Activated CD4-positive, alpha-beta memory T cell treated with anti-CD3 and anti-CD28 coated beads, Interleukin-2, amount 10 ng/mL, durations not matched to agents 7 days and 5 days (primary cell): ENCODE results near the gene AFAP1L2. TPM values are rescaled to one million over a fixed set of nuclear protein-coding genes. Genes with fewer than 3 reads are reported as not detected.

ENCODE experiments used
- CTCF ChIA-PET: fragments of 350-600 bp; sonication (Branson Sonifier 250); formaldehyde crosslinking; loops from one replicate; lab custom pipeline; 2021; ENCODE audit warnings: antibody characterized with exemption, inconsistent platforms; lab: Charles Lee
- POLR2A ChIA-PET: fragments of 350-600 bp; sonication (Branson Sonifier 250); formaldehyde crosslinking; loops from one replicate; lab custom pipeline; 2021; ENCODE audit warnings: antibody characterized with exemption; lab: Charles Lee
- DNase-seq: peaks from one replicate; pipeline ENCODE4 v3.0.0-alpha.2; 2020
- H3K27ac Mint-ChIP-seq: one replicate; pipeline ENCODE4 v1.8.0; 2021; ENCODE audit warnings: mild to moderate bottlenecking, mixed read lengths
- H3K27me3 Mint-ChIP-seq: one replicate; pipeline ENCODE4 v1.8.0; 2021; ENCODE audit warnings: mixed read lengths
- H3K36me3 Mint-ChIP-seq: one replicate; pipeline ENCODE4 v1.8.0; 2021; ENCODE audit warnings: low read depth, mixed read lengths
- H3K4me1 Mint-ChIP-seq: one replicate; pipeline ENCODE4 v1.8.0; 2021; ENCODE audit warnings: mixed read lengths
- H3K4me3 Mint-ChIP-seq: one replicate; pipeline ENCODE4 v1.8.0; 2021; ENCODE audit warnings: mild to moderate bottlenecking, mixed read lengths
- H3K9me3 Mint-ChIP-seq: one replicate; pipeline ENCODE4 v1.8.0; 2021; ENCODE audit warnings: mixed read lengths
- total RNA-seq, 2 experiments: library from RNA; stranded (reverse); gene quantifications; one replicate each; pipeline ENCODE4 v1.2.3, GENCODE V29; 2021

AFAP1L2 gene
- total RNA-seq, 2 experiments from 2014 or later, result 1.5 to 1.9 TPM

GRCh38 chr10:114276671-114277070, 127.6 kb downstream of the AFAP1L2 start:
- no peaks in the 10 kb centered on the region for H3K36me3 Mint-ChIP-seq
- no peak overlapping the region for H3K27ac Mint-ChIP-seq
- H3K9me3 Mint-ChIP-seq, result no peaks in the 10 kb centered on the region
- POLR2A ChIA-PET, result no interaction called here
- no peaks in the 10 kb centered on the region for H3K4me1 Mint-ChIP-seq
- H3K27me3 Mint-ChIP-seq, result peaks cover 10% of the 10 kb centered on the region
- CTCF ChIA-PET, result no interaction called here
- no peak overlapping the region for H3K4me3 Mint-ChIP-seq
- DNase-seq, result no peak

- ChIA-PET CTCF (no interaction called here), POLR2A (no interaction called here)
- H3K27me3 Mint-ChIP-seq, result peaks cover 10% of the 10 kb centered on the region
- H3K27ac Mint-ChIP-seq, result no peak overlapping the region
- H3K4me3 Mint-ChIP-seq, result no peak overlapping the region
- no peaks in the 10 kb centered on the region for H3K4me1 Mint-ChIP-seq
- H3K9me3 Mint-ChIP-seq, result no peaks in the 10 kb centered on the region
- no peak for DNase-seq
- no peaks in the 10 kb centered on the region for H3K36me3 Mint-ChIP-seq
These were observed 128.2 kb downstream of the AFAP1L2 start for GRCh38 chr10:114276066-114276465.

GRCh38 chr10:114274616-114275453, 129.5 kb downstream of the AFAP1L2 start:
- ChIA-PET POLR2A (no interaction called here), CTCF (no interaction called here)
- no peak for DNase-seq
- peaks cover 14% of the 10 kb centered on the region for H3K27me3 Mint-ChIP-seq
- no peaks in the 10 kb centered on the region for H3K9me3 Mint-ChIP-seq
- H3K36me3 Mint-ChIP-seq, result no peaks in the 10 kb centered on the region
- no peaks in the 10 kb centered on the region for H3K4me1 Mint-ChIP-seq
- H3K4me3 Mint-ChIP-seq, result no peak overlapping the region
- no peak overlapping the region for H3K27ac Mint-ChIP-seq

- POLR2A ChIA-PET, result no interaction called here
- no peak for DNase-seq
- Mint-ChIP-seq H3K36me3 (no peaks in the 10 kb centered on the region), H3K27ac (no peak overlapping the region), H3K9me3 (no peaks in the 10 kb centered on the region), H3K4me3 (no peak overlapping the region), H3K4me1 (no peaks in the 10 kb centered on the region), H3K27me3 (peaks cover 13% of the 10 kb centered on the region)
- CTCF ChIA-PET, result no interaction called here
These were observed 130.4 kb downstream of the AFAP1L2 start for GRCh38 chr10:114273910-114274309.

- DNase-seq, result no peak
- H3K36me3 Mint-ChIP-seq, result no peaks in the 10 kb centered on the region
- H3K9me3 Mint-ChIP-seq, result no peaks in the 10 kb centered on the region
- POLR2A ChIA-PET, result no interaction called here
- no peak overlapping the region for H3K27ac Mint-ChIP-seq
- no peaks in the 10 kb centered on the region for H3K4me1 Mint-ChIP-seq
- H3K4me3 Mint-ChIP-seq, result no peak overlapping the region
- CTCF ChIA-PET, result no interaction called here
- H3K27me3 Mint-ChIP-seq, result peaks cover 11% of the 10 kb centered on the region
These were observed 131.6 kb downstream of the AFAP1L2 start for GRCh38 chr10:114272696-114273095.

- no peak overlapping the region for H3K4me3 Mint-ChIP-seq
- no peaks in the 10 kb centered on the region for H3K4me1 Mint-ChIP-seq
- H3K9me3 Mint-ChIP-seq, result no peaks in the 10 kb centered on the region
- peaks cover 11% of the 10 kb centered on the region for H3K27me3 Mint-ChIP-seq
- H3K27ac Mint-ChIP-seq, result no peak overlapping the region
- H3K36me3 Mint-ChIP-seq, result no peaks in the 10 kb centered on the region
- no peak for DNase-seq
- ChIA-PET POLR2A (no interaction called here), CTCF (no interaction called here)
These were observed 132.5 kb downstream of the AFAP1L2 start for GRCh38 chr10:114271779-114272167.

- POLR2A ChIA-PET, result no interaction called here
These were observed 133.1 kb downstream of the AFAP1L2 start for GRCh38 chr10:114271075-114271778.

GRCh38 chr10:114266521-114266920, 137.8 kb downstream of the AFAP1L2 start:
- H3K36me3 Mint-ChIP-seq, result no peaks in the 10 kb centered on the region
- H3K4me1 Mint-ChIP-seq, result no peaks in the 10 kb centered on the region
- H3K27me3 Mint-ChIP-seq, result peaks cover 8% of the 10 kb centered on the region
- ChIA-PET POLR2A (no interaction called here), CTCF (interaction anchor here (0.9 kb wide), 1 partner anchor 37 kb away, joined by 3 read pairs; no protein-coding TSS in a partner anchor)
- H3K4me3 Mint-ChIP-seq, result no peak overlapping the region
- H3K9me3 Mint-ChIP-seq, result no peaks in the 10 kb centered on the region
- no peak overlapping the region for H3K27ac Mint-ChIP-seq
- DNase-seq, result no peak

More at GRCh38 chr10:114271075-114271778, 133.1 kb downstream of the AFAP1L2 start:
- Mint-ChIP-seq H3K9me3 (no peaks in the 10 kb centered on the region), H3K36me3 (no peaks in the 10 kb centered on the region), H3K27me3 (peaks cover 11% of the 10 kb centered on the region), H3K4me1 (no peaks in the 10 kb centered on the region), H3K27ac (no peak overlapping the region), H3K4me3 (no peak overlapping the region)
- CTCF ChIA-PET, result no interaction called here
- no peak for DNase-seq

- H3K4me3 Mint-ChIP-seq, result no peak overlapping the region
- ChIA-PET CTCF (no interaction called here), POLR2A (no interaction called here)
- peaks cover 4% of the 10 kb centered on the region for H3K27me3 Mint-ChIP-seq
- H3K9me3 Mint-ChIP-seq, result no peaks in the 10 kb centered on the region
- H3K36me3 Mint-ChIP-seq, result no peaks in the 10 kb centered on the region
- H3K4me1 Mint-ChIP-seq, result peaks cover 1% of the 10 kb centered on the region
- DNase-seq, result no peak
- no peak overlapping the region for H3K27ac Mint-ChIP-seq
These were observed 138.8 kb downstream of the AFAP1L2 start for GRCh38 chr10:114265392-114266053.

GRCh38 chr10:114262496-114262895, 141.8 kb downstream of the AFAP1L2 start:
- ChIA-PET CTCF (interaction anchor here (1.1 kb wide), 1 partner anchor 41 kb away, joined by 3 read pairs; no protein-coding TSS in a partner anchor), POLR2A (no interaction called here)
- Mint-ChIP-seq H3K4me3 (no peak overlapping the region), H3K9me3 (no peaks in the 10 kb centered on the region), H3K36me3 (no peaks in the 10 kb centered on the region), H3K27me3 (peaks cover 6% of the 10 kb centered on the region), H3K4me1 (peaks cover 1% of the 10 kb centered on the region), H3K27ac (no peak overlapping the region)
- DNase-seq, result no peak

- Mint-ChIP-seq H3K27ac (no peak overlapping the region), H3K9me3 (no peaks in the 10 kb centered on the region), H3K27me3 (peaks cover 11% of the 10 kb centered on the region), H3K36me3 (no peaks in the 10 kb centered on the region), H3K4me3 (no peak overlapping the region), H3K4me1 (peaks cover 1% of the 10 kb centered on the region)
- DNase-seq, result no peak
- CTCF ChIA-PET, result interaction anchor here (0.6 kb wide), 1 partner anchor 53 kb away, joined by 3 read pairs; no protein-coding TSS in a partner anchor
- POLR2A ChIA-PET, result no interaction called here
These were observed 143.2 kb downstream of the AFAP1L2 start for GRCh38 chr10:114261076-114261475.

- ChIA-PET POLR2A (no interaction called here), CTCF (no interaction called here)
- Mint-ChIP-seq H3K9me3 (no peaks in the 10 kb centered on the region), H3K27me3 (peaks cover 8% of the 10 kb centered on the region), H3K4me3 (no peak overlapping the region), H3K4me1 (peaks cover 1% of the 10 kb centered on the region), H3K36me3 (no peaks in the 10 kb centered on the region), H3K27ac (no peak overlapping the region)
- DNase-seq, result no peak
These were observed 143.9 kb downstream of the AFAP1L2 start for GRCh38 chr10:114260366-114260765.

- Mint-ChIP-seq H3K27me3 (peaks cover 7% of the 10 kb centered on the region), H3K9me3 (no peaks in the 10 kb centered on the region), H3K27ac (no peak overlapping the region), H3K4me1 (peaks cover 1% of the 10 kb centered on the region), H3K4me3 (no peak overlapping the region), H3K36me3 (no peaks in the 10 kb centered on the region)
- ChIA-PET CTCF (no interaction called here), POLR2A (no interaction called here)
- DNase-seq, result no peak
These were observed 144.5 kb downstream of the AFAP1L2 start for GRCh38 chr10:114259824-114260223.
